ENCODE measurements around the gene GPC6.

- TF ChIP-seq CTCF (IDR thresholded peaks at IDR 0.05 in 8 of 11, conservative IDR thresholded peaks at IDR 0.05 in 3 of 11) (no peak), POLR2AphosphoS5 (IDR thresholded peaks at IDR 0.05) (no peak), POLR2A (IDR thresholded peaks at IDR 0.05) (no peak)
Observed at GRCh38 chr13:93872376-93872775, 645.8 kb downstream of the GPC6 start.
